ENCODE data around the gene PLCD3.

GRCh38 chr17:45086865-45087503 is 45.3 kb downstream of the PLCD3 start:
- TF ChIP-seq, protein P1, sequence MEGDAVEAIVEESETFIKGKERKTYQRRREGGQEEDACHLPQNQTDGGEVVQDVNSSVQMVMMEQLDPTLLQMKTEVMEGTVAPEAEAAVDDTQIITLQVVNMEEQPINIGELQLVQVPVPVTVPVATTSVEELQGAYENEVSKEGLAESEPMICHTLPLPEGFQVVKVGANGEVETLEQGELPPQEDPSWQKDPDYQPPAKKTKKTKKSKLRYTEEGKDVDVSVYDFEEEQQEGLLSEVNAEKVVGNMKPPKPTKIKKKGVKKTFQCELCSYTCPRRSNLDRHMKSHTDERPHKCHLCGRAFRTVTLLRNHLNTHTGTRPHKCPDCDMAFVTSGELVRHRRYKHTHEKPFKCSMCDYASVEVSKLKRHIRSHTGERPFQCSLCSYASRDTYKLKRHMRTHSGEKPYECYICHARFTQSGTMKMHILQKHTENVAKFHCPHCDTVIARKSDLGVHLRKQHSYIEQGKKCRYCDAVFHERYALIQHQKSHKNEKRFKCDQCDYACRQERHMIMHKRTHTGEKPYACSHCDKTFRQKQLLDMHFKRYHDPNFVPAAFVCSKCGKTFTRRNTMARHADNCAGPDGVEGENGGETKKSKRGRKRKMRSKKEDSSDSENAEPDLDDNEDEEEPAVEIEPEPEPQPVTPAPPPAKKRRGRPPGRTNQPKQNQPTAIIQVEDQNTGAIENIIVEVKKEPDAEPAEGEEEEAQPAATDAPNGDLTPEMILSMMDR (IDR thresholded peaks at IDR 0.05), result no peak
- no peak for TF ChIP-seq POLR2A (IDR thresholded peaks at IDR 0.05)
